ENCODE data around the gene LYPD4.
A peak's percentile ranks its signal among the peaks of the same experiment; 100 is the strongest.
"Not testable (repeated sequence)": the region's sequence is repeated elsewhere in the genome, so short reads cannot be mapped to it uniquely, and the experiment has no call there.

LYPD4 gene

GRCh38 chr19:41880329-41880708 lies 35.8 kb upstream of the LYPD4 start:
- Histone ChIP-seq H3K36me3 (ENCODE audit: control insufficient read depth in 4 of 4, insufficient read depth in 4 of 4, low read length in 3 of 4) (no peaks in the 10 kb centered on the region), H3K27me3 (replicated peaks in 2 of 5; ENCODE audit: control insufficient read depth in 4 of 5, insufficient read depth in 5 of 5, low read length in 4 of 5) (no peaks in the 10 kb centered on the region), H3K9me3 (ENCODE audit: control extremely low read depth in 1 of 5, control insufficient read depth in 4 of 5, insufficient read depth in 2 of 5, low read depth in 1 of 5, low read length in 4 of 5) (no peaks in the 10 kb centered on the region), H3K4me1 (ENCODE audit: control extremely low read depth in 1 of 4, control insufficient read depth in 4 of 4, insufficient read depth in 4 of 4, low read length in 3 of 4) (peaks cover 16 to 75% (median 62%) of the 10 kb centered on the region in 4 experiments), H3K4me3 (ENCODE audit: control insufficient read depth in 1 of 7, extremely low read depth in 1 of 7, insufficient read depth in 4 of 7, low read depth in 2 of 7, low read length in 6 of 7) (no peak overlapping the region), H3K27ac (ENCODE audit: insufficient read depth in 1 of 2, low read depth in 1 of 2, low read length in 2 of 2, poor library complexity in 1 of 2, severe bottlenecking in 2 of 2) (no peak overlapping the region)
- ChIA-PET POLR2A (no interaction called here), CTCF (interaction anchor here (0.6 kb wide), 1 partner anchor 70 kb away, joined by 3 read pairs; no protein-coding TSS in a partner anchor)
- no peak for DNase-seq
- WGBS (ENCODE audit: insufficient coverage): no CpG with 5 or more reads among the region's 5 CpGs

- H3K4me1 ChIP-seq (ENCODE audit: control extremely low read depth in 1 of 4, control insufficient read depth in 4 of 4, insufficient read depth in 4 of 4, low read length in 3 of 4): peaks cover 13 to 75% (median 59%) of the 10 kb centered on the region in 4 experiments
- CTCF ChIA-PET: no interaction called here
- H3K27ac ChIP-seq (ENCODE audit: insufficient read depth in 1 of 2, low read depth in 1 of 2, low read length in 2 of 2, poor library complexity in 1 of 2, severe bottlenecking in 2 of 2): no peak overlapping the region
Observed at GRCh38 chr19:41879670-41880328, 35.3 kb upstream of the LYPD4 start.

GRCh38 chr19:41879080-41879479 lies 34.6 kb upstream of the LYPD4 start:
- Histone ChIP-seq H3K27me3 (replicated peaks in 2 of 5; ENCODE audit: control insufficient read depth in 4 of 5, insufficient read depth in 5 of 5, low read length in 4 of 5) (no peaks in the 10 kb centered on the region), H3K4me1 (ENCODE audit: control extremely low read depth in 1 of 4, control insufficient read depth in 4 of 4, insufficient read depth in 4 of 4, low read length in 3 of 4) (peaks cover 10 to 72% (median 56%) of the 10 kb centered on the region in 4 experiments), H3K36me3 (ENCODE audit: control insufficient read depth in 4 of 4, insufficient read depth in 4 of 4, low read length in 3 of 4) (no peaks in the 10 kb centered on the region), H3K9me3 (ENCODE audit: control extremely low read depth in 1 of 5, control insufficient read depth in 4 of 5, insufficient read depth in 2 of 5, low read depth in 1 of 5, low read length in 4 of 5) (no peaks in the 10 kb centered on the region), H3K4me3 (ENCODE audit: control insufficient read depth in 1 of 7, extremely low read depth in 1 of 7, insufficient read depth in 4 of 7, low read depth in 2 of 7, low read length in 6 of 7) (no peak overlapping the region), H3K27ac (ENCODE audit: insufficient read depth in 1 of 2, low read depth in 1 of 2, low read length in 2 of 2, poor library complexity in 1 of 2, severe bottlenecking in 2 of 2) (no peak overlapping the region)
- WGBS (ENCODE audit: insufficient coverage): 95% methylated on average over 19 of the region's 21 CpGs
- POLR2A ChIA-PET: no interaction called here
- CTCF ChIA-PET: interaction anchor here (7.9 kb wide), 1 partner anchor 11 kb away, joined by 82 read pairs; no protein-coding TSS in a partner anchor
- no peak for DNase-seq

More at GRCh38 chr19:41879670-41880328, 35.3 kb upstream of the LYPD4 start:
- Histone ChIP-seq H3K36me3 (ENCODE audit: control insufficient read depth in 4 of 4, insufficient read depth in 4 of 4, low read length in 3 of 4) (no peaks in the 10 kb centered on the region), H3K9me3 (ENCODE audit: control extremely low read depth in 1 of 5, control insufficient read depth in 4 of 5, insufficient read depth in 2 of 5, low read depth in 1 of 5, low read length in 4 of 5) (no peaks in the 10 kb centered on the region), H3K4me3 (ENCODE audit: control insufficient read depth in 1 of 7, extremely low read depth in 1 of 7, insufficient read depth in 4 of 7, low read depth in 2 of 7, low read length in 6 of 7) (no peak overlapping the region), H3K27me3 (replicated peaks in 2 of 5; ENCODE audit: control insufficient read depth in 4 of 5, insufficient read depth in 5 of 5, low read length in 4 of 5) (no peaks in the 10 kb centered on the region)
- DNase-seq: no peak
- POLR2A ChIA-PET: no interaction called here
- WGBS (ENCODE audit: insufficient coverage): 95% methylated on average over 3 of the region's 7 CpGs

GRCh38 chr19:41877916-41878905 lies 33.7 kb upstream of the LYPD4 start:
- H3K4me1 ChIP-seq (ENCODE audit: control extremely low read depth in 1 of 4, control insufficient read depth in 4 of 4, insufficient read depth in 4 of 4, low read length in 3 of 4): peaks cover 10 to 76% (median 57%) of the 10 kb centered on the region in 4 experiments
- H3K27ac ChIP-seq (ENCODE audit: insufficient read depth in 1 of 2, low read depth in 1 of 2, low read length in 2 of 2, poor library complexity in 1 of 2, severe bottlenecking in 2 of 2): peak overlapping the region; percentile 35 to 81
- no peaks in the 10 kb centered on the region for H3K27me3 ChIP-seq (replicated peaks in 2 of 5; ENCODE audit: control insufficient read depth in 4 of 5, insufficient read depth in 5 of 5, low read length in 4 of 5)
- H3K9me3 ChIP-seq (ENCODE audit: control extremely low read depth in 1 of 5, control insufficient read depth in 4 of 5, insufficient read depth in 2 of 5, low read depth in 1 of 5, low read length in 4 of 5): no peaks in the 10 kb centered on the region
- WGBS (ENCODE audit: insufficient coverage): 65% methylated on average over 10 of the region's 17 CpGs
- H3K4me3 ChIP-seq (ENCODE audit: control insufficient read depth in 1 of 7, extremely low read depth in 1 of 7, insufficient read depth in 4 of 7, low read depth in 2 of 7, low read length in 6 of 7): peak overlapping the region; percentile 1 to 64 (median 53)
- peak in 2 of 3 donors; percentile 43 to 48 for DNase-seq
- CTCF ChIA-PET: interaction anchor here (2.7 to 7.9 kb wide), 3 partner anchors 11 to 73 kb away, joined by 11 to 82 read pairs (median 16); partner anchors contain the start of gene RPS19
- POLR2A ChIA-PET: interaction anchor here (1.4 kb wide), 1 partner anchor 8 kb away, joined by 8 read pairs; no protein-coding TSS in a partner anchor
- H3K36me3 ChIP-seq (ENCODE audit: control insufficient read depth in 4 of 4, insufficient read depth in 4 of 4, low read length in 3 of 4): no peaks in the 10 kb centered on the region

- Histone ChIP-seq H3K36me3 (ENCODE audit: control insufficient read depth in 4 of 4, insufficient read depth in 4 of 4, low read length in 3 of 4) (peaks cover 0 to 4% (median 2%) of the 10 kb centered on the region in 4 experiments), H3K27me3 (replicated peaks in 2 of 5; ENCODE audit: control insufficient read depth in 4 of 5, insufficient read depth in 5 of 5, low read length in 4 of 5) (no peaks in the 10 kb centered on the region), H3K4me3 (ENCODE audit: control insufficient read depth in 1 of 7, extremely low read depth in 1 of 7, insufficient read depth in 4 of 7, low read depth in 2 of 7, low read length in 6 of 7) (peak within 1 kb of the TSS in 6 of 7 experiments; percentile 1 to 64 (median 53)), H3K4me1 (ENCODE audit: control extremely low read depth in 1 of 4, control insufficient read depth in 4 of 4, insufficient read depth in 4 of 4, low read length in 3 of 4) (peaks cover 13 to 79% (median 60%) of the 10 kb centered on the region in 4 experiments), H3K27ac (ENCODE audit: insufficient read depth in 1 of 2, low read depth in 1 of 2, low read length in 2 of 2, poor library complexity in 1 of 2, severe bottlenecking in 2 of 2) (peak within 1 kb of the TSS; percentile 35 to 81), H3K9me3 (ENCODE audit: control extremely low read depth in 1 of 5, control insufficient read depth in 4 of 5, insufficient read depth in 2 of 5, low read depth in 1 of 5, low read length in 4 of 5) (no peaks in the 10 kb centered on the region)
- POLR2A ChIA-PET: interaction anchor here (1.4 kb wide), 1 partner anchor 10 kb away, joined by 8 read pairs; no protein-coding TSS in a partner anchor
- DNase-seq: peak; percentile 67 to 91 (median 86)
- CTCF ChIA-PET: interaction anchor here (1.6 to 7.9 kb wide), 5 partner anchors 12 to 81 kb away, joined by 5 to 82 read pairs (median 11); partner anchors contain the start of gene RPS19
- WGBS (ENCODE audit: insufficient coverage): 10% methylated on average over 4 of the region's 9 CpGs
Observed at GRCh38 chr19:41876847-41877832, 32.7 kb upstream of the LYPD4 start, which contains the start of gene CD79A. CD79A (plus strand) TSS chr19:41877279; CDS start chr19:41877305, 26 bp downstream.

GRCh38 chr19:41875973-41876372 lies 31.5 kb upstream of the LYPD4 start:
- Histone ChIP-seq H3K4me1 (ENCODE audit: control extremely low read depth in 1 of 4, control insufficient read depth in 4 of 4, insufficient read depth in 4 of 4, low read length in 3 of 4) (peaks cover 15 to 84% (median 70%) of the 10 kb centered on the region in 4 experiments), H3K27ac (ENCODE audit: insufficient read depth in 1 of 2, low read depth in 1 of 2, low read length in 2 of 2, poor library complexity in 1 of 2, severe bottlenecking in 2 of 2) (peak overlapping the region in 1 of 2 experiments; percentile 12), H3K36me3 (ENCODE audit: control insufficient read depth in 4 of 4, insufficient read depth in 4 of 4, low read length in 3 of 4) (peaks cover 0 to 11% (median 5%) of the 10 kb centered on the region in 4 experiments)
- H3K9me3 ChIP-seq (ENCODE audit: control extremely low read depth in 1 of 5, control insufficient read depth in 4 of 5, insufficient read depth in 2 of 5, low read depth in 1 of 5, low read length in 4 of 5); H3K4me3 ChIP-seq (ENCODE audit: control insufficient read depth in 1 of 7, extremely low read depth in 1 of 7, insufficient read depth in 4 of 7, low read depth in 2 of 7, low read length in 6 of 7); POLR2A ChIA-PET; DNase-seq; H3K27me3 ChIP-seq (replicated peaks in 2 of 5; ENCODE audit: control insufficient read depth in 4 of 5, insufficient read depth in 5 of 5, low read length in 4 of 5): not testable (repeated sequence)
- CTCF ChIA-PET: interaction anchor here (1.6 to 7.9 kb wide), 5 partner anchors 14 to 82 kb away, joined by 5 to 82 read pairs (median 11); partner anchors contain the start of gene RPS19
- 97% methylated on average over 3 of the region's 3 CpGs for WGBS (ENCODE audit: insufficient coverage)

Data from common myeloid progenitor, CD34-positive (primary cell).